OCI-LY3 (cell line): Measurements from ENCODE around the gene MRC1.

ENCODE experiments used
- H2AFZ ChIP-seq: fragments of 200-600, 300-600 bp; shearing (Covaris generic); 2 replicates; pipeline ENCODE4 v1.6.0; 2014; ENCODE audit warnings: antibody characterized with exemption, low read depth, low read length
- H3K27ac ChIP-seq: fragments of 200-600, 300-600 bp; sonication (generic); 2 replicates; pipeline ENCODE4 v1.5.1; 2014; ENCODE audit warnings: mild to moderate bottlenecking, low read length, moderate library complexity, mixed read lengths
- H3K27me3 ChIP-seq: fragments of 200-600, 300-600 bp; sonication (generic); 2 replicates; pipeline ENCODE4 v1.6.1; 2014; ENCODE audit warnings: low read depth, low read length, mixed read lengths
- H3K36me3 ChIP-seq: fragments of 200-600, 300-600 bp; sonication (generic); replicated peaks from 2 replicates; pipeline ENCODE3; 2014; ENCODE audit warnings: low read depth, low read length, mixed read lengths
- H3K4me1 ChIP-seq: fragments of 300-600, 200-600 bp; sonication (generic); 2 replicates; pipeline ENCODE4 v1.6.1; 2014; ENCODE audit warnings: low read length, mixed read lengths
- H3K4me2 ChIP-seq: fragments of 200-600, 300-600 bp; sonication (generic); 2 replicates; pipeline ENCODE4 v1.6.1; 2014; ENCODE audit warnings: low read length, mixed read lengths
- H3K4me3 ChIP-seq: fragments of 300-600, 200-600 bp; sonication (generic); 2 replicates; pipeline ENCODE4 v1.5.1; 2014; ENCODE audit warnings: antibody characterized with exemption, mild to moderate bottlenecking, low read length, moderate library complexity
- H3K79me2 ChIP-seq: fragments of 300-600, 200-600 bp; shearing (Covaris generic); 2 replicates; pipeline ENCODE4 v1.6.1; 2014; ENCODE audit warnings: mild to moderate bottlenecking, low read length, mixed read lengths
- H3K9ac ChIP-seq: fragments of 300-600, 200-600 bp; shearing (Covaris generic); 2 replicates; pipeline ENCODE4 v1.6.0; 2014; ENCODE audit warnings: mild to moderate bottlenecking, low read length, moderate library complexity
- H3K9me3 ChIP-seq: fragments of 200-600, 300-600 bp; shearing (Covaris generic); 2 replicates; pipeline ENCODE4 v1.6.1; 2014; ENCODE audit warnings: low read length, mixed read lengths; ENCODE audit not compliant: insufficient read depth
- H4K20me1 ChIP-seq: fragments of 200-600, 300-600 bp; sonication (generic); 2 replicates; pipeline ENCODE4 v1.6.1; 2016; ENCODE audit warnings: low read length, mixed read lengths; ENCODE audit not compliant: insufficient read depth
- EZH2phosphoT487 ChIP-seq: fragments of 200-600 bp; shearing (Covaris generic); IDR thresholded peaks from 2 replicates; pipeline ENCODE4 v1.6.1; 2018; ENCODE audit warnings: antibody characterized with exemption, mixed run types, low read depth
- TF ChIP-seq, protein P1 (sequence below): fragments of 200-600, 300-600 bp; sonication (generic); IDR thresholded peaks from 2 replicates; pipeline ENCODE4 v1.5.1; 2014; ENCODE audit warnings: antibody characterized with exemption, low read length, low read depth

Gene MRC1

DNA sequence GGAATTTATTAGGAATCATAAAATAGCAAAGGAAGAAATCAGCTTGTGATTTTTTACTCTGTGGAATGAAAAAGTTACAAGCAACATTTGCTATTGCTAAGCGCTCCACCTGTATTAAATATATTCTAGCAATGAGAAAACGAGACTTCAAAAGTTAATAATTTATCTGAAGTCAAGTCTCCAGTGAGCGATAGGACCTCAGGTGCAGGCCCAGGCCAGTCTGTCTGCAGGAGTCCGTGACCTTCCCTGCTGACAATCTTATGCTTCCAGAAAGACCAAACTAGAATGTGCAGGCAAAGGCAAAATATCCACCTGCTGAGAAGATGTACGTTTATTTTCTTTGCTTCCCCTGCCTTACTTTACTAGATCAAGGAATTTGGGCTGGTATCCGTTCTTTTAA lies 22.7 kb downstream of the MRC1 start:
- Histone ChIP-seq H3K4me3 (peak overlapping the region; percentile 60), H3K27ac (peak overlapping the region; percentile 95), H3K4me2 (peak overlapping the region; percentile 80), H3K9me3 (0 out of 2 replicates have a peak, but pooled peaks cover 4% of the 10 kb centered on the region), H3K9ac (peak overlapping the region; percentile 58), H3K27me3 (no peaks in the 10 kb centered on the region), H3K79me2 (no peaks in the 10 kb centered on the region), H3K36me3 (no peaks in the 10 kb centered on the region), H3K4me1 (peaks cover 59% of the 10 kb centered on the region), H4K20me1 (no peaks in the 10 kb centered on the region), H2AFZ (no peak overlapping the region)
- TF ChIP-seq EZH2phosphoT487, result no peak
- TF ChIP-seq, protein P1, sequence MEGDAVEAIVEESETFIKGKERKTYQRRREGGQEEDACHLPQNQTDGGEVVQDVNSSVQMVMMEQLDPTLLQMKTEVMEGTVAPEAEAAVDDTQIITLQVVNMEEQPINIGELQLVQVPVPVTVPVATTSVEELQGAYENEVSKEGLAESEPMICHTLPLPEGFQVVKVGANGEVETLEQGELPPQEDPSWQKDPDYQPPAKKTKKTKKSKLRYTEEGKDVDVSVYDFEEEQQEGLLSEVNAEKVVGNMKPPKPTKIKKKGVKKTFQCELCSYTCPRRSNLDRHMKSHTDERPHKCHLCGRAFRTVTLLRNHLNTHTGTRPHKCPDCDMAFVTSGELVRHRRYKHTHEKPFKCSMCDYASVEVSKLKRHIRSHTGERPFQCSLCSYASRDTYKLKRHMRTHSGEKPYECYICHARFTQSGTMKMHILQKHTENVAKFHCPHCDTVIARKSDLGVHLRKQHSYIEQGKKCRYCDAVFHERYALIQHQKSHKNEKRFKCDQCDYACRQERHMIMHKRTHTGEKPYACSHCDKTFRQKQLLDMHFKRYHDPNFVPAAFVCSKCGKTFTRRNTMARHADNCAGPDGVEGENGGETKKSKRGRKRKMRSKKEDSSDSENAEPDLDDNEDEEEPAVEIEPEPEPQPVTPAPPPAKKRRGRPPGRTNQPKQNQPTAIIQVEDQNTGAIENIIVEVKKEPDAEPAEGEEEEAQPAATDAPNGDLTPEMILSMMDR, result no peak

DNA sequence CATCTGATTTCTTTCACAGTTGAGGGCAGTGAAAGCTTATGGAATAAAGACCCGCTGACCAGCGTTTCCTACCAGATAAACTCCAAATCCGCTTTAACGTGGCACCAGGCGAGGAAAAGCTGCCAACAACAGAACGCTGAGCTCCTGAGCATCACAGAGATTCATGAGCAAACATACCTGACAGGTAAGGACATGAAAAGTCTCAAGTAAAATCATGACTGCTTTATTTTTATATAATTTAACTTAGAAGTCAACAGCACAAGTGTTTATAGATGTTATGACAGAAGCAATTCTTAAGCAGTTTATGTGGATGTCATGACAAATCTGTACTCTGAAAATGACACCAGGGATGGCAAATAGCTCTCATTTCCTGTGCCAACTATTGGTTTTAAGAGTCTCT lies 24.5 kb downstream of the MRC1 start:
- Histone ChIP-seq H3K4me3 (no peak overlapping the region), H3K4me1 (peaks cover 75% of the 10 kb centered on the region), H3K36me3 (no peaks in the 10 kb centered on the region), H3K27ac (peak overlapping the region; percentile 90; the same call in 1 of the 2 replicates), H3K9me3 (no peaks in the 10 kb centered on the region), H2AFZ (no peak overlapping the region), H3K79me2 (no peaks in the 10 kb centered on the region), H3K9ac (no peak overlapping the region), H3K27me3 (no peaks in the 10 kb centered on the region), H4K20me1 (no peaks in the 10 kb centered on the region), H3K4me2 (no peak overlapping the region)
- TF ChIP-seq, protein P1, result no peak
- TF ChIP-seq EZH2phosphoT487, result no peak

DNA sequence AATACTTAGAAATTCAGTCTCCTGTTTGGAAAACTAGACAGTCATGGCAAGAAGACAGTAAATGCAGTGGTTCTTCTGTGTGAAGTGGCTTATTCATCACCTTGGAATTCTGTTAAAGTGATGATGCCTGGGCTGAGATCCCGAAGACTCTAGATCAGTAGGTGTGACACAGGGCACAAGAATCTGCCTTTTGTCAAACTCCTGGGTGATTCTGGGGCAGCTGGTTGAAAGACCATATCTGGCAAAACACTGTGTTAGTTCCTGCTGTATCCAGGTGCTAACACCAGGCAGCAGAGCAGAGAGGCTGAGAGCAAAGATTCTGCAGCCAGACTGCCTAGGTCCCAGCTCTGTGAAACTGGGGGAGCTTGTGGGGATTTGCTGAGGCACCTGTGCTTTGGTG lies 26.5 kb downstream of the MRC1 start:
- Histone ChIP-seq H3K79me2 (no peaks in the 10 kb centered on the region), H3K27me3 (no peaks in the 10 kb centered on the region), H3K27ac (peak overlapping the region; percentile 90), H3K4me2 (peak overlapping the region; percentile 99), H3K4me1 (peaks cover 73% of the 10 kb centered on the region), H3K9me3 (no peaks in the 10 kb centered on the region), H2AFZ (no peak overlapping the region), H4K20me1 (no peaks in the 10 kb centered on the region), H3K9ac (peak overlapping the region; percentile 75), H3K4me3 (peak overlapping the region; percentile 54), H3K36me3 (no peaks in the 10 kb centered on the region)
- TF ChIP-seq, protein P1, result no peak
- no peak for TF ChIP-seq EZH2phosphoT487

DNA sequence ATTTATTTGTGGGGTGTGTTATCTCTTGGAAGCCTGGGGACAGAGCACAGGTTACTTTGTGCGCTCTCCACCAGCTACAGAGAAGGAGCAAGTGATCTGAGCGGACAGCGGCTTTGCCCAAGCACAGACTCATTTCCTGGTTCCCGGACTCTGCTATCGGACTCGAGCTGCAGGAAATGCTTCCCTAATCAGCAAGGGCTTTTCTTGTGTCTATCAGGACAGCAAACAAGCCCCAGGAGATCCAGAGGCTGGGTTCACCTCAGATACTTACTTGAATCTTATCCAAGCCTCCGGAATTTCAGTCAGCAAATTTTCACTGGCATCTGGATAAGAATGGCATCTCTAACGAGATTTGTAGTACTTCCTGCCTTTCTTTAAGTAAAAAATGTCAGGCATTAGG lies 27.8 kb downstream of the MRC1 start:
- Histone ChIP-seq H4K20me1 (no peaks in the 10 kb centered on the region), H3K27me3 (no peaks in the 10 kb centered on the region), H3K79me2 (no peaks in the 10 kb centered on the region), H3K4me1 (peaks cover 61% of the 10 kb centered on the region), H3K4me2 (peak overlapping the region; percentile 99), H3K9ac (peak overlapping the region; percentile 75), H3K4me3 (peak overlapping the region; percentile 80), H3K9me3 (no peaks in the 10 kb centered on the region), H2AFZ (peak overlapping the region; percentile 60; the same call in 1 of the 2 replicates), H3K27ac (peak overlapping the region; percentile 90), H3K36me3 (no peaks in the 10 kb centered on the region)
- no peak for TF ChIP-seq EZH2phosphoT487
- TF ChIP-seq, protein P1, result no peak
